SU-DHL-6 (cell line): ENCODE measurements around the gene BICD1.

Experiments used
- H2AFZ ChIP-seq: fragments of 200-600 bp; sonication (generic); 2 replicates; pipeline ENCODE4 v1.6.1; 2014; ENCODE audit warnings: low read depth, mild to moderate bottlenecking, moderate library complexity, mixed read lengths, antibody characterized with exemption, low read length; ENCODE audit not compliant: severe bottlenecking
- H3F3A ChIP-seq: fragments of 200-600 bp; shearing (Covaris generic); 2 replicates; pipeline ENCODE4 v1.6.0; 2016; ENCODE audit warnings: antibody characterized with exemption, mild to moderate bottlenecking; ENCODE audit not compliant: insufficient read depth
- H3K27ac ChIP-seq: fragments of 200-600 bp; sonication (generic); 2 replicates; pipeline ENCODE4 v1.5.1; 2016; ENCODE audit warnings: low read depth, mild to moderate bottlenecking, low read length, moderate library complexity, mixed read lengths
- H3K27me3 ChIP-seq: fragments of 200-600 bp; sonication (generic), shearing (Covaris generic); 2 replicates; pipeline ENCODE4 v1.6.0; 2014; ENCODE audit warnings: mild to moderate bottlenecking, low read length
- H3K36me3 ChIP-seq: fragments of 200-600 bp; sonication (generic); 2 replicates; pipeline ENCODE4 v1.6.1; 2014; ENCODE audit warnings: mild to moderate bottlenecking, low read length, mixed read lengths
- H3K4me2 ChIP-seq: fragments of 300-600, 200-600 bp; shearing (Covaris generic), sonication (generic); 2 replicates; pipeline ENCODE4 v1.6.0; 2014; ENCODE audit warnings: low read length, low read depth, mild to moderate bottlenecking; ENCODE audit not compliant: poor library complexity, severe bottlenecking
- H3K4me3 ChIP-seq: fragments of 200-600 bp; sonication (generic); 2 replicates; pipeline ENCODE4 v1.5.1; 2014; ENCODE audit warnings: antibody characterized with exemption, low read length, mild to moderate bottlenecking, mixed read lengths; ENCODE audit not compliant: insufficient read depth, poor library complexity, severe bottlenecking
- H3K79me2 ChIP-seq: fragments of 200-600 bp; sonication (generic); 2 replicates; pipeline ENCODE4 v1.6.1; 2014; ENCODE audit warnings: mild to moderate bottlenecking, low read length, moderate library complexity; ENCODE audit not compliant: insufficient read depth
- H3K9ac ChIP-seq: fragments of 200-600 bp; sonication (generic); 2 replicates; pipeline ENCODE4 v1.7.0; 2014; ENCODE audit warnings: mild to moderate bottlenecking, low read length
- H3K9me2 ChIP-seq: fragments of 200-600 bp; sonication (generic); replicated peaks from 2 replicates; pipeline ENCODE4 v1.6.1; 2014; ENCODE audit warnings: low read length; ENCODE audit not compliant: insufficient read depth
- H3K9me3 ChIP-seq: fragments of 200-600 bp; sonication (generic); 2 replicates; pipeline ENCODE4 v1.6.1; 2014; ENCODE audit warnings: low read length, mixed read lengths; ENCODE audit not compliant: insufficient read depth
- H4K20me1 ChIP-seq: fragments of 200-600 bp; sonication (generic); 2 replicates; pipeline ENCODE4 v1.6.1; 2014; ENCODE audit warnings: low read depth, mild to moderate bottlenecking, antibody characterized with exemption, low read length, moderate library complexity, mixed read lengths
- CTCF ChIP-seq: fragments of 200-600 bp; sonication (generic); IDR thresholded peaks from one replicate; pipeline ENCODE4 v1.5.1; 2017; ENCODE audit warnings: antibody characterized with exemption, mild to moderate bottlenecking, low read length, moderate library complexity; ENCODE audit not compliant: insufficient read depth, poor library complexity, severe bottlenecking
- EZH2phosphoT487 ChIP-seq: fragments of 200-600 bp; sonication (generic), shearing (Covaris generic); conservative IDR thresholded peaks from 2 replicates; pipeline ENCODE4 v1.6.1; 2018; ENCODE audit warnings: mild to moderate bottlenecking, antibody characterized with exemption, low read length, moderate library complexity, mixed read lengths

The BICD1 gene

GRCh38 chr12:32176606-32177005 is 70.0 kb downstream of the BICD1 start:
- Histone ChIP-seq H3K9ac (no peak overlapping the region), H2AFZ (no peak overlapping the region), H3K9me2 (no peaks in the 10 kb centered on the region), H3K36me3 (0 out of 2 replicates have a peak, but pooled peaks cover 6% of the 10 kb centered on the region), H3F3A (peaks cover 4% of the 10 kb centered on the region; the same call in 1 of the 2 replicates), H3K79me2 (peaks cover 29% of the 10 kb centered on the region), H3K4me3 (no peak overlapping the region), H3K27me3 (no peaks in the 10 kb centered on the region), H3K9me3 (no peaks in the 10 kb centered on the region), H4K20me1 (no peaks in the 10 kb centered on the region), H3K27ac (no peak overlapping the region), H3K4me2 (no peak overlapping the region)
- no peak for TF ChIP-seq CTCF

- TF ChIP-seq EZH2phosphoT487 (no peak), CTCF (no peak)
- Histone ChIP-seq H3K27ac (no peak overlapping the region), H3F3A (peaks cover 8% of the 10 kb centered on the region; the same call in 1 of the 2 replicates), H3K79me2 (peaks cover 29% of the 10 kb centered on the region), H3K9me3 (no peaks in the 10 kb centered on the region), H3K9me2 (no peaks in the 10 kb centered on the region), H4K20me1 (no peaks in the 10 kb centered on the region), H3K4me3 (no peak overlapping the region), H3K36me3 (peaks cover 6% of the 10 kb centered on the region; the same call in 1 of the 2 replicates), H2AFZ (no peak overlapping the region), H3K27me3 (no peaks in the 10 kb centered on the region), H3K4me2 (no peak overlapping the region), H3K9ac (no peak overlapping the region)
Observed at GRCh38 chr12:32178341-32179010, 71.8 kb downstream of the BICD1 start.

- H3K9ac ChIP-seq, result no peak overlapping the region
- no peaks in the 10 kb centered on the region for H4K20me1 ChIP-seq
- H2AFZ ChIP-seq, result no peak overlapping the region
- no peak for TF ChIP-seq EZH2phosphoT487
- no peak for TF ChIP-seq CTCF
- no peaks in the 10 kb centered on the region for H3K27me3 ChIP-seq
- no peak overlapping the region for H3K4me3 ChIP-seq
- H3K79me2 ChIP-seq, result peaks cover 29% of the 10 kb centered on the region
- H3K9me2 ChIP-seq, result no peaks in the 10 kb centered on the region
- H3K36me3 ChIP-seq, result peaks cover 3% of the 10 kb centered on the region; the same call in 1 of the 2 replicates
- H3K4me2 ChIP-seq, result no peak overlapping the region
- peaks cover 5% of the 10 kb centered on the region; the same call in 1 of the 2 replicates for H3F3A ChIP-seq
- H3K9me3 ChIP-seq, result no peaks in the 10 kb centered on the region
- H3K27ac ChIP-seq, result no peak overlapping the region
Observed at GRCh38 chr12:32179011-32179395, 72.4 kb downstream of the BICD1 start.
